MG63 (cell line): ENCODE data around the gene ANP32B. TPM values are rescaled to one million over a fixed set of nuclear protein-coding genes. Genes with fewer than 3 reads are reported as not detected.
"Not testable (repeated sequence)": the region's sequence is repeated elsewhere in the genome, so short reads cannot be mapped to it uniquely, and the experiment has no call there.

Source experiments
- DNase-seq: peaks from one replicate; pipeline ENCODE4 v3.0.0-alpha.2; 2020
- H3K27me3 ChIP-seq: fragments of 250-450 bp; sonication (Bioruptor Pico); 2 replicates; pipeline ENCODE4 v1.5.1; 2020; ENCODE audit warnings: mild to moderate bottlenecking, moderate library complexity
- H3K36me3 ChIP-seq: fragments of 250-450 bp; sonication (Bioruptor Pico); 2 replicates; pipeline ENCODE4 v1.5.1; 2020; ENCODE audit warnings: mild to moderate bottlenecking, moderate library complexity
- H3K4me3 ChIP-seq: fragments of 250-450 bp; sonication (Bioruptor Pico); 2 replicates; pipeline ENCODE4 v1.5.1; 2020; ENCODE audit warnings: mild to moderate bottlenecking, moderate library complexity
- H3K9me3 ChIP-seq: fragments of 250-450 bp; sonication (Bioruptor Pico); 2 replicates; pipeline ENCODE4 v1.5.1; 2020; ENCODE audit warnings: mild to moderate bottlenecking, moderate library complexity
- total RNA-seq: library from RNA; depleted of rRNA; stranded (reverse); fragments of >200 nt; shearing (Covaris generic); gene quantifications from 2 replicates; pipeline ENCODE4 v1.2.3, GENCODE V29; 2014; ENCODE audit warnings: low replicate concordance

Gene ANP32B
- total RNA-seq, 1 experiment from 2014 or later = 7.0 TPM

GRCh38 chr9:97981846-97982682 lies 1.1 kb upstream of the ANP32B start:
- no peaks in the 10 kb centered on the region for H3K9me3 ChIP-seq
- peaks cover 22% of the 10 kb centered on the region for H3K36me3 ChIP-seq
- no peaks in the 10 kb centered on the region for H3K27me3 ChIP-seq
- H3K4me3 ChIP-seq = peak overlapping the region; percentile 98
- no peak for DNase-seq

- Histone ChIP-seq H3K4me3 (peak overlapping the region; percentile 98), H3K27me3 (no peaks in the 10 kb centered on the region), H3K36me3 (peaks cover 26% of the 10 kb centered on the region), H3K9me3 (no peaks in the 10 kb centered on the region)
- DNase-seq = peak; percentile 35
These were observed 547 bp downstream of the ANP32B start for GRCh38 chr9:97983589-97984187.

- peak; percentile 89 for DNase-seq
- Histone ChIP-seq H3K4me3 (peak overlapping the region; percentile 98), H3K9me3 (no peaks in the 10 kb centered on the region), H3K27me3 (no peaks in the 10 kb centered on the region), H3K36me3 (peaks cover 26% of the 10 kb centered on the region)
These were observed 1.3 kb downstream of the ANP32B start for GRCh38 chr9:97984188-97985057.

GRCh38 chr9:97985058-97985861 lies 2.1 kb downstream of the ANP32B start:
- no peaks in the 10 kb centered on the region for H3K9me3 ChIP-seq
- peak; percentile 31 for DNase-seq
- H3K36me3 ChIP-seq = peaks cover 34% of the 10 kb centered on the region
- no peaks in the 10 kb centered on the region for H3K27me3 ChIP-seq
- H3K4me3 ChIP-seq = peak overlapping the region; percentile 98

- Histone ChIP-seq H3K36me3 (peaks cover 49% of the 10 kb centered on the region), H3K9me3 (no peaks in the 10 kb centered on the region), H3K4me3 (no peak overlapping the region), H3K27me3 (no peaks in the 10 kb centered on the region)
- no peak for DNase-seq
These were observed 4.3 kb downstream of the ANP32B start for GRCh38 chr9:97987487-97987886.

GRCh38 chr9:97990259-97990658 lies 7.1 kb downstream of the ANP32B start:
- Histone ChIP-seq H3K4me3 (no peak overlapping the region), H3K36me3 (peaks cover 62% of the 10 kb centered on the region)
- DNase-seq = peak; percentile 55

GRCh38 chr9:97991818-97992217 lies 8.7 kb downstream of the ANP32B start:
- Histone ChIP-seq H3K9me3 (no peaks in the 10 kb centered on the region), H3K27me3 (no peaks in the 10 kb centered on the region), H3K4me3 (no peak overlapping the region), H3K36me3 (peaks cover 66% of the 10 kb centered on the region)
- no peak for DNase-seq

More at GRCh38 chr9:97990259-97990658, 7.1 kb downstream of the ANP32B start:
- H3K27me3 ChIP-seq = no peaks in the 10 kb centered on the region
- H3K9me3 ChIP-seq = no peaks in the 10 kb centered on the region

- H3K27me3 ChIP-seq = no peaks in the 10 kb centered on the region
- H3K9me3 ChIP-seq = no peaks in the 10 kb centered on the region
- peaks cover 66% of the 10 kb centered on the region for H3K36me3 ChIP-seq
- H3K4me3 ChIP-seq = no peak overlapping the region
- no peak for DNase-seq
These were observed 9.1 kb downstream of the ANP32B start for GRCh38 chr9:97992219-97992618.

GRCh38 chr9:97993000-97993399 lies 9.9 kb downstream of the ANP32B start:
- no peak for DNase-seq
- Histone ChIP-seq H3K36me3 (peaks cover 72% of the 10 kb centered on the region), H3K9me3 (no peaks in the 10 kb centered on the region), H3K4me3 (no peak overlapping the region), H3K27me3 (no peaks in the 10 kb centered on the region)

- DNase-seq = no peak
- Histone ChIP-seq H3K9me3 (no peaks in the 10 kb centered on the region), H3K27me3 (no peaks in the 10 kb centered on the region), H3K4me3 (no peak overlapping the region), H3K36me3 (peaks cover 82% of the 10 kb centered on the region)
These were observed 11.6 kb downstream of the ANP32B start for GRCh38 chr9:97994703-97995102.

GRCh38 chr9:97996676-97997075 lies 13.5 kb downstream of the ANP32B start:
- H3K4me3 ChIP-seq, H3K9me3 ChIP-seq, H3K27me3 ChIP-seq, DNase-seq: not testable (repeated sequence)
- H3K36me3 ChIP-seq = peaks cover 84% of the 10 kb centered on the region

- DNase-seq = no peak
- H3K27me3 ChIP-seq = no peaks in the 10 kb centered on the region
- no peaks in the 10 kb centered on the region for H3K9me3 ChIP-seq
- H3K36me3 ChIP-seq = peaks cover 86% of the 10 kb centered on the region
- H3K4me3 ChIP-seq = no peak overlapping the region
These were observed 14.5 kb downstream of the ANP32B start for GRCh38 chr9:97997330-97998276.

GRCh38 chr9:98002808-98003207 lies 19.7 kb downstream of the ANP32B start:
- no peaks in the 10 kb centered on the region for H3K27me3 ChIP-seq
- peaks cover 92% of the 10 kb centered on the region for H3K36me3 ChIP-seq
- no peak for DNase-seq
- H3K4me3 ChIP-seq = no peak overlapping the region
- no peaks in the 10 kb centered on the region for H3K9me3 ChIP-seq

GRCh38 chr9:98006127-98006796 lies 23.1 kb downstream of the ANP32B start:
- Histone ChIP-seq H3K36me3 (peaks cover 96% of the 10 kb centered on the region), H3K4me3 (no peak overlapping the region), H3K27me3 (no peaks in the 10 kb centered on the region), H3K9me3 (no peaks in the 10 kb centered on the region)
- no peak for DNase-seq
